ENCODE measurements around the gene RNF220. TPM values are rescaled to one million over a fixed set of nuclear protein-coding genes. Genes with fewer than 3 reads are reported as not detected.

Gene RNF220
- total and polyA plus RNA-seq, 12 donors = 41.8 to 82.5 (median 58.0) TPM

DNA sequence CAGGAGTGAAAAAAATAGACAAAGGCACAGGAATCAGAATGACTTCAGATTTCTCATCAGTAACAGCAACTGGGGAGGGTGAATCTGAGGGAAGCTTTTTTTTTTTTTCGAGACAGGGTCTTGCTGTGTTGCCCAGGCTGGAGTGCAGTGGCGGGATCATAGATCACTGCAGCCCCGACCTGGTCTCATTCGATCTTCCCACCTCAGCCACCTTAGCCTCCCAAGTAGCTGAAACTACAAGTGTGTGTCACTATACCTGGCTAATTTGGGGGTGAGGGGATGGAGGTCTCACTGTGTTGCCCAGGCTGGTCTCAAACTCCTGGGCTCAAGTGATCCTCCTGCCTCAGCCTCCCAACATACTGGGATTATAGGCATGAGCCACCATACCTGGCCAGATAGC is 280.2 kb downstream of the RNF220 start:
- H3K27ac ChIP-seq = no peak overlapping the region
- intact Hi-C loops (cut with DNase I) = no loop called here
- TF ChIP-seq, protein P1, sequence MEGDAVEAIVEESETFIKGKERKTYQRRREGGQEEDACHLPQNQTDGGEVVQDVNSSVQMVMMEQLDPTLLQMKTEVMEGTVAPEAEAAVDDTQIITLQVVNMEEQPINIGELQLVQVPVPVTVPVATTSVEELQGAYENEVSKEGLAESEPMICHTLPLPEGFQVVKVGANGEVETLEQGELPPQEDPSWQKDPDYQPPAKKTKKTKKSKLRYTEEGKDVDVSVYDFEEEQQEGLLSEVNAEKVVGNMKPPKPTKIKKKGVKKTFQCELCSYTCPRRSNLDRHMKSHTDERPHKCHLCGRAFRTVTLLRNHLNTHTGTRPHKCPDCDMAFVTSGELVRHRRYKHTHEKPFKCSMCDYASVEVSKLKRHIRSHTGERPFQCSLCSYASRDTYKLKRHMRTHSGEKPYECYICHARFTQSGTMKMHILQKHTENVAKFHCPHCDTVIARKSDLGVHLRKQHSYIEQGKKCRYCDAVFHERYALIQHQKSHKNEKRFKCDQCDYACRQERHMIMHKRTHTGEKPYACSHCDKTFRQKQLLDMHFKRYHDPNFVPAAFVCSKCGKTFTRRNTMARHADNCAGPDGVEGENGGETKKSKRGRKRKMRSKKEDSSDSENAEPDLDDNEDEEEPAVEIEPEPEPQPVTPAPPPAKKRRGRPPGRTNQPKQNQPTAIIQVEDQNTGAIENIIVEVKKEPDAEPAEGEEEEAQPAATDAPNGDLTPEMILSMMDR (IDR thresholded peaks at IDR 0.05) = no peak
- H3K9me3 ChIP-seq = no peaks in the 10 kb centered on the region
- no peak overlapping the region for H3K4me3 ChIP-seq
- no peak for DNase-seq
- 97 to 98% methylated on average over 4 of the region's 4 CpGs for whole genome bisulfite sequencing, 2 donors
- no peak for ATAC-seq
- no peaks in the 10 kb centered on the region for H3K36me3 ChIP-seq
- H3K27me3 ChIP-seq = no peaks in the 10 kb centered on the region
- peaks cover 0 to 10% (median 0%) of the 10 kb centered on the region in 9 donors for H3K4me1 ChIP-seq

DNA sequence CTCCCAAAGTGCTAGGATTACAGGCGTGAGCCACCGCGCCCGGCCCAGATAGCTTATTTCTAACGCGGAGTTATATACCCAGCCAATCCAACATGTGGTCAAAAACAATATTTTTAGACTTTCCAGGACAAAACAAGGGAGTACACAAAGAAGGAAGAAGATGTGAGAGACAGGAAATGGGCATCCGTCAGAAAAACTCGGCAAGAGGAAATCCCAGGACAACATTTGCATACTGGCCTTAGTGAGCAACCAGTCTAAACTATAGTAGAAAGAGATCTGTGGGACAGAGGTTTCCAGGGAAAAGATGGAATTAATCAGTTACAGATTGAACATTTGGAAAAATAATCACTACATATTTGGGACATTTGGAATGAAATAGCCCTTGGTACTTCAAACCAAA is 280.8 kb downstream of the RNF220 start:
- Histone ChIP-seq H3K27me3 (no peaks in the 10 kb centered on the region), H3K4me1 (peaks cover 0 to 10% (median 0%) of the 10 kb centered on the region in 9 donors), H3K4me3 (no peak overlapping the region), H3K36me3 (no peaks in the 10 kb centered on the region), H3K9me3 (no peaks in the 10 kb centered on the region), H3K27ac (no peak overlapping the region)
- DNase-seq = no peak
- WGBS, 2 donors = 73 to 78% methylated on average over 8 of the region's 8 CpGs
- intact Hi-C loops (cut with DNase I) = no loop called here
- TF ChIP-seq, protein P1 (IDR thresholded peaks at IDR 0.05) = no peak
- ATAC-seq = no peak

GRCh38 chr1:44688760-44689446 is 283.8 kb downstream of the RNF220 start:
- TF ChIP-seq, protein P1 (IDR thresholded peaks at IDR 0.05) = no peak
- peaks cover 0 to 10% (median 0%) of the 10 kb centered on the region in 9 donors for H3K4me1 ChIP-seq
- H3K27me3 ChIP-seq = peaks cover 0 to 3% (median 0%) of the 10 kb centered on the region in 7 donors
- no peaks in the 10 kb centered on the region for H3K36me3 ChIP-seq
- H3K4me3 ChIP-seq = no peak overlapping the region
- DNase-seq = no peak
- WGBS, 2 donors = 86 to 88% methylated on average over 12 of the region's 12 CpGs
- H3K27ac ChIP-seq = no peak overlapping the region
- no peak for ATAC-seq
- H3K9me3 ChIP-seq = no peaks in the 10 kb centered on the region
- intact Hi-C loops (cut with DNase I) = no loop called here

GRCh38 chr1:44689447-44689765 is 284.4 kb downstream of the RNF220 start:
- 84 to 86% methylated on average over 3 of the region's 3 CpGs for WGBS, 2 donors
- no peaks in the 10 kb centered on the region for H3K36me3 ChIP-seq
- DNase-seq (no peak), ATAC-seq (no peak)
- H3K27ac ChIP-seq = no peak overlapping the region
- H3K27me3 ChIP-seq = peaks cover 0 to 3% (median 0%) of the 10 kb centered on the region in 7 donors
- TF ChIP-seq, protein P1 (IDR thresholded peaks at IDR 0.05) = no peak
- H3K4me3 ChIP-seq = no peak overlapping the region
- intact Hi-C loops (cut with DNase I) = no loop called here
- H3K4me1 ChIP-seq = peaks cover 0 to 10% (median 0%) of the 10 kb centered on the region in 9 donors
- H3K9me3 ChIP-seq = no peaks in the 10 kb centered on the region

All from heart right ventricle (tissue), 16 donors.